ENCODE measurements around the gene PNPLA7.
"Not testable (repeated sequence)": the region's sequence is repeated elsewhere in the genome, so short reads cannot be mapped to it uniquely, and the experiment has no call there.

Gene PNPLA7

DNA sequence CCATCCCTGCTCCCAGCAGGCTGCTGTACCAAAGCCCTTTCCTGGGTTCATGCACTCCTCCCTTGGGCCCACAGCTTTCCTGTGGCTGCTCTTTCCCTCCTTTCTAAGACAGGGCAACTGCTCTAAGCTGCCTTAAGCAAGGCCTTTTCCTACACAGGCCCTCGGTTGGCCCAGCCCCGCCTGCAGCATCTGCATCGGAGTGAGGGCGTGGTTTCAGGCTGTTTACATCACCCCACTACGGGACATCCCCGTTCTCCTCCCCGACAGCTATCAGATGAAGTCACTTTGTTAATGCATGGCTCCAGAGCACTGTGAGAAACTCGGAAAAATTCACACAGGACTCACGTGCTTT, 25.1 kb upstream of the PNPLA7 start:
- DNase-seq (ENCODE audit: low spot score) = no peak

DNA sequence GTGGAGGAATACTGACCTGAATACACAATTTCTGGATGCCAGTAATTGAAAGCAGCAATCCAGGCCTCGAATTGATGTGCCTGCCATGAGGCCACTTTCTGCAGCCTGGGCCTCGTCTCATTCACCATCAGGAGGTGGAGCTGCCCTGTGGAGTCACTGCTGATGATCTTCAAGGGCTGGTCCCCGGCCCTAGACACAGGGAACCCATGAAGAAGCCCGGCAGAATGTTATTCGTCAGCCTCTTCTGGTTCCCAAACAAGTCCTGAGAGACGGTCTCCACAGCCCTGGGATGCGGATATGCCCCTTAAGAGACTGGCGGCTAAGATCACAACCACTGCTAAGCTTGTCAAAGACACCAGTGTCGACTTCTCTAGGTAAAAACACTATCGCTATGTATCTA, 24.0 kb upstream of the PNPLA7 start:
- no peak for DNase-seq (ENCODE audit: low spot score)

GRCh38 chr9:137570566-137570965, 20.4 kb upstream of the PNPLA7 start:
- DNase-seq (ENCODE audit: low spot score) = no peak

DNA sequence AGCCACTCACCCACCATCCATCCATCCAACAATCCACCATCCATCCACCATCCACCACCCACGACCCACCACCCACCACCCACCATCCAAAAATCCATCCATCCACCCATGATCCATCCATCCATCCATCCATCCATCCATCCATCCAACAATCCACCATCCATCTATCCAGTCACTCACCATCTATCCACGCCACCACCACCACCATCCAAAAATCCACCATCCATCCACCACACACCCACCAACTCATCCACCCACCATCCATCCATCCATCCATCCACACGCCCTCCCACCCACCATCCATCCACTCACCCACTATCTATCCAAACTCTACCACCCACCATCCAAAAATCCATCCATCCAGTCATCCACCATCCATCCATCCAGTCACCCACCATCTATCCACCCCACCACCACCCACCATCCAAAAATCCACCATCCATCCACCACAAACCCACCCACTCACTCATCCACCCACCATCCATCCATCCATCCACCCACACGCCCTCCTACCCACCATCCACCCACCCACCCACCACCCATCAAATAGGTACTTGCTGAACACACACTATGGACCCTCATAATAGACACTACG, 19.5 kb upstream of the PNPLA7 start:
- DNase-seq (ENCODE audit: low spot score) = no peak

GRCh38 chr9:137568445-137568844, 18.2 kb upstream of the PNPLA7 start:
- DNase-seq (ENCODE audit: low spot score) = not testable (repeated sequence)

DNA sequence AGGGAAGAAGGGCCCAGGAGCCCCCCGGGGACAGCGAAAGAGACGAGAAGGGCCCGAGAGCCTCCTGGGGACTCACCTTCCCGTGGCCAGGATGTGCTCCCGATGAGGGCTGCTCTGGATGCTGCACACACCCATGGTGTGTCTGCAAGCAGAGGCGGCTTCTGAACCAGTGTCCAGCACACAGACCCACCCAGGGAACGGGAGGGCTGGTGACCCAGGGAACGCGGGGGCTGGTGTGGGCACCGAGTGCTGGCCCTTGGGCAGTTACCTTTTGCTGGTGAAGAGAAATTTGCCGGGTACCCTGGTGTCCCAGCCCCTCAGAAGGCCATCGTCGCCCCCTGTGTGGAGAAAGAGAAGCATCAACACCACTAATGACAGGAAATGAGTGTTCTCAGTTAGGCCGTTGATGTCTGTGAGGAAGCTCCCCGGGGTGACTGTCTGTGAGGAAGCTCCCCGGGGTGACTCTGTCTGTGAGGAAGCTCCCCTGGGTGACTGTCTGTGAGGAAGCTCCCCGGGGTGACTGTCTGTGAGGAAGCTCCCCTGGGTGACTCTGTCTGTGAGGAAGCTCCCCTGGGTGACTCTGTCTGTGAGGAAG, 14.7 kb upstream of the PNPLA7 start:
- DNase-seq (ENCODE audit: low spot score) = no peak

GRCh38 chr9:137564134-137564533, 13.9 kb upstream of the PNPLA7 start:
- DNase-seq (ENCODE audit: low spot score) = no peak

GRCh38 chr9:137558127-137558526, 7.9 kb upstream of the PNPLA7 start:
- no peak for DNase-seq (ENCODE audit: low spot score)

DNA sequence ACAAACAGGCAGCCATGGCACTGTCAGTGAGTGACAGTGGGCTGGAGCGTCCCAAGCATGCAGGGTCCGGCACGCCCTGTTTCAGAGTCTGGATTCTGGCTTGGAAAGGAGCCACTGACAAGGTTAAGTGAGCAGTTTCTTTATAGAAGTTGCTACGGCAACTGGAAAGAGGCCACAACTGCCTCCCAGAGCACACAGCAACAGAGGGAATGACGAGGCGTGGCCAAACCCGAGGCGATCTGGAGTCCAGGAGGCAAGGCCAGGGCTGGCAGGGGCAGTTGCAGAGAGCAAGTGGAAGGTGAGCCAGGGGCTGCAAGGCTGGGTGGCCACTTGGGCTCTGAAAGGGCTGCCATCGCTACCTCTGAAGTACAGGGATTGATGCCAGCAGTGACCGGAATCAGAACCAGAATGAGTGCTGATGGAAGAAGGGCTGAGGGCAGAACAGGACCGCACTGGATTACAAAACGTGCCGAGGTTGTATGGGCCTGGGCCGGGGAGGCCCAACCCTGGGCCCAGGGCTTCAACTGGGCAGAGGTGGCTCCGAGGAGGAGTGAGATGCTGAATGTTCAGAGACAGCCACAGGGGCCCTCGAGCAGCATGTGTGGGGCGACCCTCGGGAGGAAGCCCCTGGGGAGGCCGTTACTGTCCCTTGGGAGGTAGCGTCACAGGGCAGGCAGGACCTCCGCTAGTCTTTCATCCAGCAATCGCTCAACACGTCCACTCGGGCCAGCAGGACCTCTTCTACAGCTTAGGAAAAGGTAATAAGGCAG, 6.1 kb upstream of the PNPLA7 start:
- DNase-seq (ENCODE audit: low spot score) = peak; percentile 24

DNA sequence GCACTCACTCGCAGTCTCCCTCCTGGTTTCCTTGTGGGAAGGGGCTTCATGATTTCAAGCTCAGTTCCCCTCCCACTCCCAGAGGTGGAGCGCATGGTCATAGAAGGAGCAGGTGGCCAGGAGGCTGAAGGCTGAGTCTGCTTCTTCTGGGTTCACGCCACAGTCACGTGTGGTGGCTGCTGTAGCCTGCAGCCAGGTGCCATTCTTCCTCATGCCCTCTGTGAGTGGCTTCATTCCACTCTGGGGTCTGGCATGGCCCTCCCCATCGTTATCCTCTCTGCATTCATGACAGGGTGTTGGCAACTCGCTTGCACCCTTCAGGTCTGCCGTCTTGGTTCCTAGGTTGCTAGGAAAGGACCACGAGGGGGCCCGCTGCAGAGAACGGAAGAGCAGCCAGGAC, 5.0 kb upstream of the PNPLA7 start:
- DNase-seq (ENCODE audit: low spot score) = no peak

DNA sequence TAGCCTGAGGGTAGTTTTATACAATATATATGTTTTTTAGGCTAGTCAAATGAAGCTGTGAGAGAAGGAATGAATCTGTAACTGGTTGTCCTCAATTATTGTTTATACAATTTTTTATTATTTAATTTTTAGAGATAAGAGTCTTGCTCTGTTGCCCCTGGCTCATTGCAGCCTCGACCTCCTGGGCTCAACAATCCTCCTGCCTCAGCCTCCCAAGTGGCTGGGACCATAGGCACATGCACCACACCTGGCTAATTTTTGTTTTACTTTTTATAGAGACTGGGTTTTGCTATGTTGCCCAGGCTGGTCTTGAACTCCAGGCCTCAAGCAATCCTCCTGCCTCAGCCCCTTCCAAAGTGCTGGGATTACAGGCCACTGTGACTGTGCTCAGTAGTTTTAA, 4.1 kb upstream of the PNPLA7 start:
- DNase-seq (ENCODE audit: low spot score) = no peak

DNA sequence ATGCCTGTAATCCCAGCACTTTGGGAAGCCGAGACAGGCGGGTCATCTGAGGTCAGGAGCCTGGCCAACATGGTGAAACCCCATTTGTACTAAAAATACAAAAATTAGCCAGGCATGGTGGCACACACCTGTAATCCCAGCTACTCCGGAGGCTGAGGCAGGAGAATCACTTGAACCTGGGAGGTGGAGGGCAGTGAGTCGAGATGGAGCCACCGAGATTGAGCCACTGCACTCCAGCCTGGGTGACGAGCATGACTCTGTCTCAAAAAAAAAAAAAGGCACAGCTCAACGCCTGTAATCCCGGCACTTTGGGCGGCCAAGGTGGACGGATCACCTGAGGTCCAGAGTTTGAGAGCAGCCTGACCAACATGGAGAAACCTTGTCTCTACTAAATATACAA, 3.5 kb upstream of the PNPLA7 start:
- not testable (repeated sequence) for DNase-seq (ENCODE audit: low spot score)

GRCh38 chr9:137552022-137552768, 2.0 kb upstream of the PNPLA7 start:
- DNase-seq (ENCODE audit: low spot score) = peak; percentile 23

- peak; percentile 81 for DNase-seq (ENCODE audit: low spot score)
Observed at GRCh38 chr9:137551264-137552021, 1.2 kb upstream of the PNPLA7 start, which contains the start of gene MRPL41. MRPL41 (plus strand) TSS chr9:137551879; CDS start chr9:137552082, 203 bp downstream.

- not testable (repeated sequence) for DNase-seq (ENCODE audit: low spot score)
Observed at GRCh38 chr9:137550958-137551263, 709 bp upstream of the PNPLA7 start.

- DNase-seq (ENCODE audit: low spot score) = no peak
Observed at GRCh38 chr9:137547687-137548543, 2.3 kb downstream of the PNPLA7 start.

- no peak for DNase-seq (ENCODE audit: low spot score)
Observed at GRCh38 chr9:137545123-137545522, 5.1 kb downstream of the PNPLA7 start.

- no peak for DNase-seq (ENCODE audit: low spot score)
Observed at GRCh38 chr9:137544176-137544760, 5.9 kb downstream of the PNPLA7 start.

- no peak for DNase-seq (ENCODE audit: low spot score)
Observed at GRCh38 chr9:137543237-137543963, 6.8 kb downstream of the PNPLA7 start.

- no peak for DNase-seq (ENCODE audit: low spot score)
Observed at GRCh38 chr9:137542486-137542885, 7.7 kb downstream of the PNPLA7 start.

Data from SW480 (cell line).